COLO668 (cell line): ENCODE data around the gene TMEM151B.

ENCODE experiments used
- DNase-seq: peaks from one replicate; lab custom pipeline; 2025; ENCODE audit not compliant: unreplicated experiment; lab: John Stamatoyannopoulos, UW

The TMEM151B gene

GRCh38 chr6:44277763-44278162 is 7.5 kb downstream of the TMEM151B start:
- no peak for DNase-seq

DNA sequence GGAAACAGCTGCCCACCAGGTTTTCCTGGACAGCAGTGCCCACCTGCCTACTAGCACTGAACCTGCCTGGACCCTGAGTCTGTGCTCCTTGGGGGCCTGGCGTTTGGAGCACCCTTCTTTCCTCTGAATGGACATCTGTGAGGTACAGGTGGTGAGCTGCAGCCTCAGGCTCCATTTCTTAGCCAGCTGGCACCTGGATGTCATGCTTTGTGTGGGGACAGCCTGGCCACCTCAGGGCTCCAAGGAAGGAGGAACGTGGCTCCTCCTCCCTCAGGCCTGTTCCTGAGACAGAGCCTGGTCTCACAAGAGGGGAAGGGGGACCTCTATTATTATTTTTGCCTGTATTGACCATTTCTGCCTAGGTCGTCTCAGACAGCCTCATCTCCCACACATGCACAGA is 8.1 kb downstream of the TMEM151B start:
- no peak for DNase-seq

GRCh38 chr6:44278774-44279697 is 8.8 kb downstream of the TMEM151B start:
- no peak for DNase-seq

GRCh38 chr6:44284121-44284520 is 13.9 kb downstream of the TMEM151B start:
- DNase-seq: no peak

DNA sequence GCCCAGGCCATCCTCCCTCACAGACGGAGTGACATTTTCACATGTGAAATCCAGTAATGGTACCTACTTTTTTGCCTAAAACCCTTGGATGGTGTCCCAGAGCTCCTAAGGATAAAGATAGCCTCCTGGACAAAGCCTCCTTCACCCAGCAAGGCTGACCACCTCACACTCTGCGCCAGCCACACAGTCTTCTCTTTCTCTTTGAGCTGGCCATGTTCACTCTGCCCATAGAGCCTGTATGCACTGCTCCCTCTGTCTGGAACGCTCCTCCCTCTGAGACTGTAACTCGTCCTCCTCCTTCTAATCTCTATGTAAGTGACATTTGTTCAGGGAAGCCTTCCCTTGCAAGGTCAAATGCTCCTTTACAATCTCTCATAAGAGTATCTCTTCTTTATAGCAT is 14.6 kb downstream of the TMEM151B start:
- no peak for DNase-seq

GRCh38 chr6:44285552-44286284 is 15.5 kb downstream of the TMEM151B start:
- no peak for DNase-seq

DNA sequence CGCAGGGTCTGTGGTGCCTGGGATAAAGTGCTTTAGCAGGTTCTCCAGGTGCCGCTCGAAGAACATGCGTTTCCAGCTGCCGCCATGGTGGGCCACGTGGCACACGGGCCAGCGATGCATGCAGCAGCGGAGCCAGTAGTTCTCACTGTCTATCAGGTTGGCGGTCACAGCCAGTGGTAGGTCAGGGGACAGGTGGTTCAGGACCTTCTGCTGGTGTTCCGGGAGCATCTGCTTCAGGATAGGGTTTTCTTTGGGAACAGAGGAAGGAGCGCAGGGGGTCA is 16.0 kb downstream of the TMEM151B start:
- DNase-seq: no peak

DNA sequence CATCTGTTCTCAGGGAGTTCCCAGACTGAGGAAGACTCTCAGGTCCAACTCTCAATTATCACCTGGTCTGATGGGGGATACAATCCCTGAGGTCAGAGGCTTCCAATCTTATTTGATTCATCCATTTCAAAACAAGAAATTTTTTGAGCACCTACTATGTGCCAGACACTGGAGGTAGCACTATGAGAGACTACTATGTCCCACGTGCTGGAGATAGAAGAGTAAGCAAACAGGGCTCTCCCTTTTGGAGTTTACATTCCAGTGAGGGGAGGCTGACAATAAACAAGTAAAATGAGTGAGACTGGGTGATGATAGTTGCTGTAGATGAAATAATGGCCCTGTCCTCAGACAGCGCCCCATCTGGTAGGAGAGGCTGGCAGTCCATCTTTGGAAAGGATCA is 16.5 kb downstream of the TMEM151B start:
- no peak for DNase-seq

- DNase-seq: no peak
Observed at GRCh38 chr6:44289726-44290260, 19.5 kb downstream of the TMEM151B start.

DNA sequence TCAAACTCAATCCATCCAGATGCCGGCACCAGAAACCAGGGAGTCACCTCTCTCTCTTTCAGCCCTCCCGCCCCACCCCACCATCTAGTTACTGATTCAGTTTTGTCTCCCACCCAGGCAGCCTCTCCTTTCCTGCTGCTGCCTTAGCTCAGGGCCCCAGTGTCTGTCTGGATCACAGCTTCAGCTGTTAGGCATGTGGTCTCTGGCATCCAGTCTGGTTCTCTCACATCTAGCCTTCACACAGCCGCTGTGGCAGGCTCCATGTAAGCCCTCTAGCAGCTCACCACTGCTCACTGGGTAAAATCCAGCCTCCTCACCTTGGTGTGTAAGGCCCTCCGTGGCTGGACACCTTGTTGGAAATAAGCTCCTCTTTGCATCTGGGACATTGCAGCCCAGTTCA is 21.6 kb downstream of the TMEM151B start:
- DNase-seq: no peak

- DNase-seq: no peak
Observed at GRCh38 chr6:44292661-44293365, 22.6 kb downstream of the TMEM151B start.

GRCh38 chr6:44294832-44295791 is 24.9 kb downstream of the TMEM151B start:
- DNase-seq: no peak

- DNase-seq: peak; percentile 49
Observed at GRCh38 chr6:44297063-44298038, 27.1 kb downstream of the TMEM151B start.

DNA sequence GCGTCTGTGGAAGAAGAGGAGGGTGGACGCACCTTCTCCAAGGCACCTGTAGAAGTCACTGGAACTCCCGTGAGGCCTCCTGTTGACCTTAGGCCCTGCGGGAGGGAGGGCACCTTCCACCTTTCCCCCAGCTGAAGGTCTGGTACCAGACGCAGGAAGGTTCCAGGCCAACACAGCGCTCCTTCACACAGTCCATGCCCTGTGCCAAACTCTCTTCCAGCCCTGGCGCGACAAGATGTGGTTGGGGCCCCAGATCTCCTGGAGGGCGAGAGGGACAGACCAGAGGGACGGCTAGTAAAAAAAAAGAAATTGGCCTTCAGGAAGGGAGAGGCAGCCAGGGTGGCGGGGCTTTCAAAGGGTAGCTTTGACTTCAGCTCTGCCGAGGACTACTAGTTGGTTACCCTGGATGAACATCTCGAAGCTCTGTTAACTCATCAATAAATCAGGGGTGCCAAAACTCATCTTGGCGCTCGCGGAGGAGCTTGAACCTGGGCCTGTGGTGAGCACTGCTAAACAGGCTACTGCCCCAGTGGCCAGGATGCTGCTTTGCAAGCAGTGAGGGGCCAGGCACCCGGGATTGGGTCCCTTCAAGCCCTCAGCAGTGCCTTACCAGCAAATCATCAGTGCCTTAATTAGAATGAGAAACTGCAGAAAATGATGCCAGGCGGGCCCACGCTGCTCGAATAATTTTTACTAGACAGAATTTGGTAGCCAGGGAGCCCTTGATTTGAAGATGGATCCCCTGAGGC is 28.0 kb downstream of the TMEM151B start:
- DNase-seq: no peak

DNA sequence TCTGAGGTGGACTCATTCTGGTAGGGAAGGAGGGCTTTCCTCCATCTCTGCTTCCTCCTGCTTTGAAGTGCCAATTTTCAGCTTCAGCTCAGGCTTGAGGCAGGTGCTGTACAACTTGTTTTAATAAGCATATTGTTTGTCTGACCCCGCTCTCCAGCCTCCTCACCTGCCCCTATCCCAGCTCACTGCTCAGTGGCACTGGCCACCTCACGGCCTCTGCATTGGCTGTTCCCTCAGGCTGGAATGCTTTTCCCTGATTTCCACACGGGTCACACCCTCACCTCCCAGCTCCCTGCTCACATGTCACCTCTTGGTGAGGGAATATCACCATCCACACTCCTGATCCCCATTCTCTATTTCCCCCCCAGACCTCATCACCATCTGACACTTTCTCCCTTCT is 28.6 kb downstream of the TMEM151B start:
- no peak for DNase-seq

- DNase-seq: no peak
Observed at GRCh38 chr6:44300292-44300823, 30.1 kb downstream of the TMEM151B start.

GRCh38 chr6:44301106-44301505 is 30.9 kb downstream of the TMEM151B start:
- no peak for DNase-seq
